ENCODE results near the gene TREM2. TPM values are rescaled to one million over a fixed set of nuclear protein-coding genes. Genes with fewer than 3 reads are reported as not detected.

TREM2 gene
- total and polyA plus RNA-seq, 2 experiments from 2014 or later = 2.2 to 2.5 TPM

- no peaks in the 10 kb centered on the region for H4K20me1 ChIP-seq (ENCODE audit: insufficient read depth, poor library complexity, severe bottlenecking)
- H3K4me1 ChIP-seq (ENCODE audit: insufficient read depth) = no peaks in the 10 kb centered on the region
- H3K79me2 ChIP-seq = no peaks in the 10 kb centered on the region
- no peaks in the 10 kb centered on the region for H3K9me2 ChIP-seq (replicated peaks; ENCODE audit: insufficient read depth)
- no peaks in the 10 kb centered on the region for H3K36me3 ChIP-seq (replicated peaks; ENCODE audit: insufficient read depth, low read depth)
- 39% methylated on average over 2 of the region's 2 CpGs for WGBS (ENCODE audit: low lambda C conversion rate, missing lambda C conversion rate)
- no peak overlapping the region for H3K4me3 ChIP-seq
- H2AFZ ChIP-seq = no peak overlapping the region
- H3K27ac ChIP-seq = no peak overlapping the region
- H3K9me3 ChIP-seq (ENCODE audit: low read depth) = no peaks in the 10 kb centered on the region
- no peak for DNase-seq (ENCODE audit: low spot score)
- no peak for TF ChIP-seq EZH2 (IDR thresholded peaks at IDR 0.05; ENCODE audit: borderline replicate concordance)
- TF ChIP-seq, protein P1, sequence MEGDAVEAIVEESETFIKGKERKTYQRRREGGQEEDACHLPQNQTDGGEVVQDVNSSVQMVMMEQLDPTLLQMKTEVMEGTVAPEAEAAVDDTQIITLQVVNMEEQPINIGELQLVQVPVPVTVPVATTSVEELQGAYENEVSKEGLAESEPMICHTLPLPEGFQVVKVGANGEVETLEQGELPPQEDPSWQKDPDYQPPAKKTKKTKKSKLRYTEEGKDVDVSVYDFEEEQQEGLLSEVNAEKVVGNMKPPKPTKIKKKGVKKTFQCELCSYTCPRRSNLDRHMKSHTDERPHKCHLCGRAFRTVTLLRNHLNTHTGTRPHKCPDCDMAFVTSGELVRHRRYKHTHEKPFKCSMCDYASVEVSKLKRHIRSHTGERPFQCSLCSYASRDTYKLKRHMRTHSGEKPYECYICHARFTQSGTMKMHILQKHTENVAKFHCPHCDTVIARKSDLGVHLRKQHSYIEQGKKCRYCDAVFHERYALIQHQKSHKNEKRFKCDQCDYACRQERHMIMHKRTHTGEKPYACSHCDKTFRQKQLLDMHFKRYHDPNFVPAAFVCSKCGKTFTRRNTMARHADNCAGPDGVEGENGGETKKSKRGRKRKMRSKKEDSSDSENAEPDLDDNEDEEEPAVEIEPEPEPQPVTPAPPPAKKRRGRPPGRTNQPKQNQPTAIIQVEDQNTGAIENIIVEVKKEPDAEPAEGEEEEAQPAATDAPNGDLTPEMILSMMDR (IDR thresholded peaks at IDR 0.05; ENCODE audit: poor library complexity) = no peak
- no peak for TF ChIP-seq EZH2phosphoT487 (IDR thresholded peaks at IDR 0.05; ENCODE audit: low read depth, severe bottlenecking, unreplicated experiment)
- H3K4me2 ChIP-seq = no peak overlapping the region
- no peaks in the 10 kb centered on the region for H3K27me3 ChIP-seq
Measured at GRCh38 chr6:41132254-41132653, 30.7 kb downstream of the TREM2 start.

GRCh38 chr6:41125282-41125681 is 37.6 kb downstream of the TREM2 start:
- Histone ChIP-seq H3K36me3 (replicated peaks; ENCODE audit: insufficient read depth, low read depth) (no peaks in the 10 kb centered on the region), H2AFZ (no peak overlapping the region), H3K4me1 (ENCODE audit: insufficient read depth) (no peaks in the 10 kb centered on the region), H3K4me3 (no peak overlapping the region), H4K20me1 (ENCODE audit: insufficient read depth, poor library complexity, severe bottlenecking) (no peaks in the 10 kb centered on the region), H3K9me3 (ENCODE audit: low read depth) (no peaks in the 10 kb centered on the region), H3K79me2 (no peaks in the 10 kb centered on the region), H3K27ac (no peak overlapping the region), H3K9me2 (replicated peaks; ENCODE audit: insufficient read depth) (no peaks in the 10 kb centered on the region), H3K4me2 (no peak overlapping the region), H3K27me3 (no peaks in the 10 kb centered on the region)
- DNase-seq (ENCODE audit: low spot score) = no peak
- TF ChIP-seq EZH2 (IDR thresholded peaks at IDR 0.05; ENCODE audit: borderline replicate concordance) (no peak), EZH2phosphoT487 (IDR thresholded peaks at IDR 0.05; ENCODE audit: low read depth, severe bottlenecking, unreplicated experiment) (no peak)
- TF ChIP-seq, protein P1 (IDR thresholded peaks at IDR 0.05; ENCODE audit: poor library complexity) = no peak
- WGBS (ENCODE audit: low lambda C conversion rate, missing lambda C conversion rate) = 100% methylated on average over 3 of the region's 3 CpGs

DNA sequence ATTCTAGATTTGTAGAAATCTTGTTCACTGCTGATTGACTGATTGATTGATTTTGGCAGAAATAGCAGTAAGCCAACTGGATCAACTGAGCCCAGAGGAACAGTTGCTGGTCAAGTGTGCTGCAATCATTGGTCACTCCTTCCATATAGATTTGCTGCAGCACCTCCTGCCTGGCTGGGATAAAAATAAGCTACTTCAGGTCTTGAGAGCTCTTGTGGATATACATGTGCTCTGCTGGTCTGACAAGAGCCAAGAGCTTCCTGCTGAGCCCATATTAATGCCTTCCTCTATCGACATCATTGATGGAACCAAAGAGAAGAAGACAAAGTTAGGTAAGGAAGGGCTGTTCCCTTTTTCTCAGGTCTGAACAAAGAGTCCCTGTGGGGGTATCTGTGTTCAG is 40.0 kb downstream of the TREM2 start:
- Histone ChIP-seq H2AFZ (no peak overlapping the region), H3K27me3 (no peaks in the 10 kb centered on the region), H3K79me2 (no peaks in the 10 kb centered on the region), H3K9me2 (replicated peaks; ENCODE audit: insufficient read depth) (no peaks in the 10 kb centered on the region), H3K27ac (no peak overlapping the region), H3K4me2 (no peak overlapping the region), H3K36me3 (replicated peaks; ENCODE audit: insufficient read depth, low read depth) (no peaks in the 10 kb centered on the region), H3K4me3 (no peak overlapping the region), H3K9me3 (ENCODE audit: low read depth) (no peaks in the 10 kb centered on the region), H4K20me1 (ENCODE audit: insufficient read depth, poor library complexity, severe bottlenecking) (no peaks in the 10 kb centered on the region), H3K4me1 (ENCODE audit: insufficient read depth) (no peaks in the 10 kb centered on the region)
- DNase-seq (ENCODE audit: low spot score) = no peak
- 95% methylated on average over 1 of the region's 1 CpG for WGBS (ENCODE audit: low lambda C conversion rate, missing lambda C conversion rate)
- TF ChIP-seq, protein P1 (IDR thresholded peaks at IDR 0.05; ENCODE audit: poor library complexity) = no peak
- TF ChIP-seq EZH2 (IDR thresholded peaks at IDR 0.05; ENCODE audit: borderline replicate concordance) = no peak
- no peak for TF ChIP-seq EZH2phosphoT487 (IDR thresholded peaks at IDR 0.05; ENCODE audit: low read depth, severe bottlenecking, unreplicated experiment)

GRCh38 chr6:41122373-41122772 is 40.5 kb downstream of the TREM2 start:
- WGBS (ENCODE audit: low lambda C conversion rate, missing lambda C conversion rate) = 82% methylated on average over 1 of the region's 1 CpG
- no peak for DNase-seq (ENCODE audit: low spot score)
- no peak overlapping the region for H3K4me3 ChIP-seq

More at GRCh38 chr6:41122373-41122772, 40.5 kb downstream of the TREM2 start:
- H3K4me2 ChIP-seq = no peak overlapping the region
- H3K9me3 ChIP-seq (ENCODE audit: low read depth) = no peaks in the 10 kb centered on the region
- H3K27me3 ChIP-seq = no peaks in the 10 kb centered on the region
- H3K9me2 ChIP-seq (replicated peaks; ENCODE audit: insufficient read depth) = no peaks in the 10 kb centered on the region
- H3K36me3 ChIP-seq (replicated peaks; ENCODE audit: insufficient read depth, low read depth) = no peaks in the 10 kb centered on the region
- no peak overlapping the region for H3K27ac ChIP-seq
- H4K20me1 ChIP-seq (ENCODE audit: insufficient read depth, poor library complexity, severe bottlenecking) = no peaks in the 10 kb centered on the region
- TF ChIP-seq EZH2phosphoT487 (IDR thresholded peaks at IDR 0.05; ENCODE audit: low read depth, severe bottlenecking, unreplicated experiment) = no peak
- TF ChIP-seq, protein P1 (IDR thresholded peaks at IDR 0.05; ENCODE audit: poor library complexity) = no peak
- TF ChIP-seq EZH2 (IDR thresholded peaks at IDR 0.05; ENCODE audit: borderline replicate concordance) = no peak
- H2AFZ ChIP-seq = no peak overlapping the region
- H3K4me1 ChIP-seq (ENCODE audit: insufficient read depth) = no peaks in the 10 kb centered on the region
- H3K79me2 ChIP-seq = no peaks in the 10 kb centered on the region

All from hepatocyte (in vitro differentiated cells).